H1 (cell line): ENCODE measurements around the gene RBM6. TPM values are rescaled to one million over a fixed set of nuclear protein-coding genes. Genes with fewer than 3 reads are reported as not detected.

Source experiments
- CTCF ChIA-PET: fragments of 300-600 bp; sonication (Branson Sonifier 250); formaldehyde crosslinking; loops from one replicate; lab custom pipeline; 2021; ENCODE audit not compliant: partially characterized antibody; lab: Charles Lee
- POLR2A ChIA-PET: fragments of 300-600 bp; sonication (Branson Sonifier 250); formaldehyde crosslinking; loops from one replicate; lab custom pipeline; 2021; ENCODE audit warnings: inconsistent platforms; ENCODE audit not compliant: partially characterized antibody; lab: Charles Lee
- DNase-seq, 2 experiments: peaks; one replicate each; pipeline versions ENCODE4 v3.0.0 to v3.0.0-alpha.2; 2010 to 2022; ENCODE audit warnings: low spot score in 2 of 2, low read depth in 1 of 2, mixed read lengths in 1 of 2
- FAIRE-seq: peaks from 2 replicates; lab custom pipeline; 2011; peaks lifted over from hg19 to GRCh38; lab: Jason Lieb, UNC
- H2AFZ ChIP-seq: 2 replicates; pipeline ENCODE4 v1.8.1; 2012; ENCODE audit warnings: low read length, inconsistent platforms
- H2AK5ac ChIP-seq: 2 replicates; pipeline ENCODE4 v1.6.1; 2013; ENCODE audit warnings: low read depth, low read length
- H2BK120ac ChIP-seq: replicated peaks from 2 replicates; pipeline ENCODE3; 2013; ENCODE audit warnings: low read depth, low read length, inconsistent platforms
- H2BK12ac ChIP-seq: 2 replicates; pipeline ENCODE4 v1.6.1; 2013; ENCODE audit warnings: low read depth, low read length
- H2BK15ac ChIP-seq: 2 replicates; pipeline ENCODE4 v1.6.1; 2013; ENCODE audit warnings: low read length
- H2BK20ac ChIP-seq: 2 replicates; pipeline ENCODE4 v1.6.1; 2013; ENCODE audit warnings: low read length
- H2BK5ac ChIP-seq: 2 replicates; pipeline ENCODE4 v1.6.1; 2013; ENCODE audit warnings: low read depth, low read length
- H3K14ac ChIP-seq: 2 replicates; pipeline ENCODE4 v1.6.1; 2013; ENCODE audit warnings: inconsistent platforms; ENCODE audit not compliant: insufficient read length
- H3K18ac ChIP-seq: 2 replicates; pipeline ENCODE4 v1.6.1; 2013; ENCODE audit warnings: low read length; ENCODE audit errors: extremely low read depth
- H3K23ac ChIP-seq: 2 replicates; pipeline ENCODE4 v1.6.1; 2013; ENCODE audit warnings: inconsistent platforms; ENCODE audit not compliant: insufficient read length
- H3K23me2 ChIP-seq: 2 replicates; pipeline ENCODE4 v1.6.1; 2013; ENCODE audit warnings: low read depth, low read length
- H3K27ac ChIP-seq: 2 replicates; pipeline ENCODE4 v1.6.1; 2011; ENCODE audit warnings: low read depth, low read length, inconsistent platforms
- H3K27me3 ChIP-seq, 4 experiments: replicated peaks in 1 of 4; 1 replicate in 1 of 4; 2 replicates in 3 of 4; pipeline versions ENCODE4 v1.6.1 to v1.8.1; 2011 to 2013; ENCODE audit warnings: low read length in 3 of 4, mild to moderate bottlenecking in 3 of 4, inconsistent platforms in 2 of 4, mixed read lengths in 2 of 4, moderate library complexity in 1 of 4; ENCODE audit not compliant: control insufficient read depth in 3 of 4, insufficient read depth in 3 of 4; ENCODE audit errors: extremely low read depth in 1 of 4
- H3K36me3 ChIP-seq, 4 experiments: 2 replicates each; pipeline versions ENCODE4 v1.6.1 to v1.8.1; 2011 to 2013; ENCODE audit warnings: mild to moderate bottlenecking in 4 of 4, low read length in 3 of 4, moderate library complexity in 2 of 4, control low read depth in 1 of 4, inconsistent platforms in 1 of 4; ENCODE audit not compliant: insufficient read depth in 4 of 4, control insufficient read depth in 2 of 4
- H3K4ac ChIP-seq: replicated peaks from 2 replicates; pipeline ENCODE3; 2013; ENCODE audit warnings: low read length, low read depth, mixed read lengths, inconsistent platforms; ENCODE audit not compliant: insufficient read length
- H3K4me1 ChIP-seq, 4 experiments: replicated peaks in 1 of 4; 1 replicate in 1 of 4; 2 replicates in 3 of 4; pipeline versions ENCODE4 v1.6.1 to v1.8.1; 2011 to 2013; ENCODE audit warnings: low read length in 3 of 4, inconsistent platforms in 2 of 4, mixed read lengths in 1 of 4; ENCODE audit not compliant: insufficient read depth in 4 of 4, control insufficient read depth in 3 of 4
- H3K4me2 ChIP-seq, 2 experiments: 2 replicates each; pipeline versions ENCODE4 v1.6.1 to v1.8.1; 2011 to 2013; ENCODE audit warnings: low read depth in 2 of 2, low read length in 2 of 2, control low read depth in 1 of 2, inconsistent platforms in 1 of 2, mild to moderate bottlenecking in 1 of 2; ENCODE audit not compliant: insufficient read depth in 1 of 2
- H3K4me3 ChIP-seq, 4 experiments: fragments of 200-600, 300-600 bp in 1 of 4; sonication (generic), shearing (Covaris generic), sonication (Bioruptor Twin) in 1 of 4; 2 replicates each; pipeline versions ENCODE4 v1.5.1 to v1.8.1; 2011 to 2016; ENCODE audit warnings: low read length in 4 of 4, low read depth in 3 of 4, control low read depth in 2 of 4, inconsistent platforms in 2 of 4, mild to moderate bottlenecking in 2 of 4, mixed read lengths in 1 of 4, moderate library complexity in 1 of 4; ENCODE audit not compliant: insufficient read depth in 2 of 4; ENCODE audit errors: extremely low read depth in 1 of 4
- H3K56ac ChIP-seq: replicated peaks from 2 replicates; pipeline ENCODE3; 2013; ENCODE audit warnings: low read depth, mild to moderate bottlenecking, mixed read lengths, low read length, inconsistent platforms; ENCODE audit not compliant: insufficient read length
- H3K79me1 ChIP-seq: 2 replicates; pipeline ENCODE4 v1.6.1; 2013; ENCODE audit warnings: low read depth, low read length, control low read depth
- H3K79me2 ChIP-seq, 2 experiments: 2 replicates each; pipeline versions ENCODE4 v1.6.1 to v1.8.1; 2012 to 2013; ENCODE audit warnings: low read length in 2 of 2, mild to moderate bottlenecking in 2 of 2, inconsistent platforms in 1 of 2; ENCODE audit not compliant: insufficient read depth in 2 of 2, control insufficient read depth in 1 of 2
- H3K9ac ChIP-seq, 4 experiments: replicated peaks in 1 of 4; 1 replicate in 1 of 4; 2 replicates in 3 of 4; pipeline versions ENCODE4 v1.6.1 to v1.8.1; 2011 to 2013; ENCODE audit warnings: low read depth in 3 of 4, low read length in 3 of 4, control low read depth in 2 of 4, mild to moderate bottlenecking in 2 of 4, moderate library complexity in 2 of 4, inconsistent platforms in 1 of 4; ENCODE audit errors: extremely low read depth in 1 of 4
- H3K9me3 ChIP-seq, 2 experiments: 2 replicates each; pipeline versions ENCODE4 v1.6.1 to v1.8.1; 2012 to 2013; ENCODE audit warnings: mild to moderate bottlenecking in 2 of 2, moderate library complexity in 2 of 2, control low read depth in 1 of 2, inconsistent platforms in 1 of 2, low read depth in 1 of 2, low read length in 1 of 2, mixed read lengths in 1 of 2; ENCODE audit not compliant: insufficient read depth in 2 of 2
- H4K20me1 ChIP-seq, 2 experiments: replicated peaks in 1 of 2; 2 replicates each; pipeline versions ENCODE3 to v1.8.1; 2011 to 2013; ENCODE audit warnings: inconsistent platforms in 2 of 2, low read length in 2 of 2, mild to moderate bottlenecking in 1 of 2; ENCODE audit not compliant: insufficient read depth in 2 of 2, control insufficient read depth in 1 of 2
- H4K5ac ChIP-seq: 2 replicates; pipeline ENCODE4 v1.6.1; 2013; ENCODE audit warnings: low read length, low read depth, mixed read lengths, inconsistent platforms; ENCODE audit not compliant: insufficient read length
- H4K8ac ChIP-seq: 2 replicates; pipeline ENCODE4 v1.8.0; 2013; ENCODE audit warnings: mild to moderate bottlenecking, moderate library complexity, low read length, inconsistent platforms; ENCODE audit not compliant: insufficient read depth; ENCODE audit errors: extremely low read depth
- H4K91ac ChIP-seq: replicated peaks from 2 replicates; pipeline ENCODE3; 2013; ENCODE audit warnings: low read length, mixed read lengths, inconsistent platforms; ENCODE audit not compliant: insufficient read length
- ATF3 ChIP-seq: IDR thresholded peaks from 2 replicates; pipeline ENCODE4 v1.6.1; 2011; ENCODE audit warnings: low read depth, mild to moderate bottlenecking, low read length; ENCODE audit not compliant: insufficient read depth
- CREB1 ChIP-seq: IDR thresholded peaks from 2 replicates; pipeline ENCODE4 v1.6.1; 2012; ENCODE audit warnings: inconsistent platforms
- EP300 ChIP-seq, 2 experiments: IDR thresholded peaks; 1 replicate in 1 of 2; 2 replicates in 1 of 2; pipeline ENCODE4 v1.6.1; 2011 to 2012; ENCODE audit warnings: low read depth in 2 of 2, low read length in 2 of 2, mild to moderate bottlenecking in 2 of 2, borderline replicate concordance in 1 of 2, inconsistent platforms in 1 of 2, moderate library complexity in 1 of 2
- MAFK ChIP-seq: IDR thresholded peaks from 2 replicates; pipeline ENCODE4 v1.6.1; 2012; ENCODE audit warnings: low read depth, mild to moderate bottlenecking, improper control_type of control experiment, low read length
- SIN3A ChIP-seq, 2 experiments: IDR thresholded peaks in 1 of 2; conservative IDR thresholded peaks in 1 of 2; 2 replicates each; pipeline ENCODE4 v1.6.1; 2011 to 2012; ENCODE audit warnings: low read length in 2 of 2, improper control_type of control experiment in 1 of 2, low read depth in 1 of 2, mild to moderate bottlenecking in 1 of 2
- SIRT6 ChIP-seq: IDR thresholded peaks from one replicate; pipeline ENCODE4 v1.7.1; 2012; ENCODE audit warnings: low read length, inconsistent platforms
- SIX5 ChIP-seq: IDR thresholded peaks from 2 replicates; pipeline ENCODE4 v1.6.1; 2011; ENCODE audit warnings: mild to moderate bottlenecking, low read depth, low read length
- SP4 ChIP-seq: IDR thresholded peaks from 2 replicates; pipeline ENCODE4 v1.6.1; 2012; ENCODE audit warnings: low read length, inconsistent platforms
- WGBS, 2 experiments: shearing (Covaris generic) in 1 of 2; methylation state at CpG; one replicate each; pipeline versions ENCODE4 v1.1.6 to v1.1.7; 2013 to 2015; ENCODE audit warnings: low lambda C conversion rate in 2 of 2, mixed read lengths in 2 of 2, inconsistent platforms in 1 of 2, low coverage in 1 of 2, missing lambda C conversion rate in 1 of 2; ENCODE audit not compliant: insufficient replicate concordance in 2 of 2, insufficient coverage in 1 of 2, insufficient read length in 1 of 2; ENCODE audit errors: extremely low coverage in 1 of 2, missing lambda C conversion rate in 1 of 2; 5-methylcytosine and 5-hydroxymethylcytosine counted together
- polyA plus RNA-seq, 7 experiments: library from polyadenylated mRNA; depleted of rRNA in 3 of 7; stranded (reverse) in 5 of 7; unstranded in 2 of 7; fragments of >200 nt in 5 of 7; fragments of 200-250 nt in 2 of 7; gene quantifications; 1 replicate in 5 of 7; 2 replicates in 1 of 7; 4 replicates in 1 of 7; pipeline versions ENCODE4 v1.2.1 to v1.2.3, GENCODE V29; 2011 to 2013; ENCODE audit warnings: missing spikeins in 2 of 7, mixed read lengths in 2 of 7
- total RNA-seq: library from RNA; stranded (reverse); fragmentation: NEBNext Ultra II Directional; extraction: Animal tissue kit (Norgen Biotek cat#: 25700); gene quantifications from 2 replicates; pipeline ENCODE4 v1.2.1, GENCODE V29; 2021
- TF ChIP-seq, protein P1 (sequence below): IDR thresholded peaks from 2 replicates; pipeline ENCODE4 v1.6.1; 2011; ENCODE audit warnings: low read length, improper control_type of control experiment
- TF ChIP-seq, protein P2 (sequence below): IDR thresholded peaks from 2 replicates; pipeline ENCODE4 v1.6.1; 2012; ENCODE audit warnings: inconsistent platforms

The RBM6 gene
- total and polyA plus RNA-seq, 2 of the 8 experiments (the other 6 are each of a cell fraction or from before 2014, with no cell fraction given) = 30.6 to 80.1 TPM

GRCh38 chr3:50123394-50124051 is 183.6 kb downstream of the RBM6 start:
- H3K23ac ChIP-seq = no peak overlapping the region
- no peaks in the 10 kb centered on the region for H3K79me1 ChIP-seq
- H3K27ac ChIP-seq = no peak overlapping the region
- FAIRE-seq (no peak), DNase-seq (no peak)
- no peaks in the 10 kb centered on the region for H3K9me3 ChIP-seq
- no peak overlapping the region for H2BK12ac ChIP-seq
- H2BK120ac ChIP-seq = peak overlapping the region; percentile 41
- ChIA-PET POLR2A (interaction anchor here (0.7 to 11.1 kb wide), 11 partner anchors 13 to 98 kb away, joined by 3 to 133 read pairs (median 19); partner anchors contain the start of gene GNAT1), CTCF (interaction anchor here (0.6 to 20.9 kb wide), 19 partner anchors 8 to 123 kb away, joined by 3 to 591 read pairs (median 9); partner anchors contain the start of gene GNAT1)
- peaks cover 1 to 11% (median 6%) of the 10 kb centered on the region in 4 experiments; a peak in 7 of 8 replicates for H3K36me3 ChIP-seq
- no peak overlapping the region for H3K4me2 ChIP-seq
- H4K20me1 ChIP-seq = peaks cover 2 to 9% of the 10 kb centered on the region in 2 experiments
- no peaks in the 10 kb centered on the region for H3K27me3 ChIP-seq
- no peak overlapping the region for H3K4me3 ChIP-seq
- WGBS, 2 experiments = 82% methylated on average over 4 of the region's 4 CpGs; no CpG with 5 or more reads in 1 of the 2 experiments
- peak overlapping the region; percentile 71 for H2BK5ac ChIP-seq
- H3K4me1 ChIP-seq = peaks cover 4 to 32% (median 23%) of the 10 kb centered on the region in 4 experiments
- H2AK5ac ChIP-seq = peak overlapping the region; percentile 80; the same call in 1 of the 2 replicates
- no peak overlapping the region for H2AFZ ChIP-seq
- peak overlapping the region; percentile 22 for H4K91ac ChIP-seq
- peak overlapping the region; percentile 43; the same call in 1 of the 2 replicates for H2BK20ac ChIP-seq
- H4K8ac ChIP-seq = no peak overlapping the region
- H3K56ac ChIP-seq = peak overlapping the region; percentile 60
- no peak overlapping the region for H4K5ac ChIP-seq
- TF ChIP-seq SIX5 (no peak), SIN3A (conservative IDR thresholded peaks at IDR 0.05 in 1 of 2, IDR thresholded peaks at IDR 0.05 in 1 of 2; ENCODE audit: low read depth in 1 of 2, low read length in 2 of 2) (no peak), ATF3 (no peak), CREB1 (no peak), MAFK (no peak), EP300 (IDR thresholded peaks at IDR 0.05; ENCODE audit: borderline replicate concordance in 1 of 2, low read depth in 2 of 2, low read length in 2 of 2) (no peak), SP4 (no peak), SIRT6 (no peak)
- TF ChIP-seq, protein P1, sequence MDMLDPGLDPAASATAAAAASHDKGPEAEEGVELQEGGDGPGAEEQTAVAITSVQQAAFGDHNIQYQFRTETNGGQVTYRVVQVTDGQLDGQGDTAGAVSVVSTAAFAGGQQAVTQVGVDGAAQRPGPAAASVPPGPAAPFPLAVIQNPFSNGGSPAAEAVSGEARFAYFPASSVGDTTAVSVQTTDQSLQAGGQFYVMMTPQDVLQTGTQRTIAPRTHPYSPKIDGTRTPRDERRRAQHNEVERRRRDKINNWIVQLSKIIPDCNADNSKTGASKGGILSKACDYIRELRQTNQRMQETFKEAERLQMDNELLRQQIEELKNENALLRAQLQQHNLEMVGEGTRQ = no peak
- TF ChIP-seq, protein P2, sequence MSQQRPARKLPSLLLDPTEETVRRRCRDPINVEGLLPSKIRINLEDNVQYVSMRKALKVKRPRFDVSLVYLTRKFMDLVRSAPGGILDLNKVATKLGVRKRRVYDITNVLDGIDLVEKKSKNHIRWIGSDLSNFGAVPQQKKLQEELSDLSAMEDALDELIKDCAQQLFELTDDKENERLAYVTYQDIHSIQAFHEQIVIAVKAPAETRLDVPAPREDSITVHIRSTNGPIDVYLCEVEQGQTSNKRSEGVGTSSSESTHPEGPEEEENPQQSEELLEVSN = no peak
- no peak overlapping the region for H3K9ac ChIP-seq
- peak overlapping the region; percentile 92; the same call in 1 of the 2 replicates for H2BK15ac ChIP-seq
- H3K4ac ChIP-seq = no peak overlapping the region
- H3K14ac ChIP-seq = no peak overlapping the region
- H3K23me2 ChIP-seq = no peaks in the 10 kb centered on the region
- no peak overlapping the region; the same call in none of the 2 replicates for H3K18ac ChIP-seq
- H3K79me2 ChIP-seq = no peaks in the 10 kb centered on the region
